Panc1 (cell line): Measurements from ENCODE around the gene RCOR1. TPM values are rescaled to one million over a fixed set of nuclear protein-coding genes. Genes with fewer than 3 reads are reported as not detected.

Experiments used
- ATAC-seq: fragments of 200-7000 bp; cut with Tn5 transposase; 2 replicates; pipeline ENCODE4 v1.9.1; 2020; ENCODE audit warnings: mild to moderate bottlenecking, moderate library complexity
- BruUV-seq: library from RNA; stranded (reverse); fragments of 400-500 nt; replicated peaks from 2 replicates; lab custom pipeline; 2021; lab: Mats Ljungman, UMichigan
- CTCF ChIA-PET: fragments of 300-600 bp; sonication (Branson Sonifier 250); formaldehyde crosslinking; loops from one replicate; lab custom pipeline; 2022; ENCODE audit warnings: antibody characterized with exemption; lab: Charles Lee
- POLR2A ChIA-PET: fragments of 300-600 bp; sonication (Branson Sonifier 250); formaldehyde crosslinking; loops from one replicate; lab custom pipeline; 2022; ENCODE audit warnings: antibody characterized with exemption; lab: Charles Lee
- DNase-seq: peaks from one replicate; pipeline ENCODE4 v3.0.0-alpha.2; 2010; ENCODE audit warnings: low read depth, low spot score
- H3K27ac ChIP-seq: 2 replicates; pipeline ENCODE4 v1.5.1; 2011; ENCODE audit warnings: mild to moderate bottlenecking, low read length, inconsistent platforms
- H3K27me3 ChIP-seq: fragments of 200-500 bp; sonication (Bioruptor generic); 2 replicates; pipeline ENCODE4 v1.6.0; 2014; ENCODE audit warnings: low read length, inconsistent platforms; ENCODE audit not compliant: control insufficient read depth, insufficient read depth
- H3K36me3 ChIP-seq: fragments of 200-500 bp; sonication (Bioruptor generic); 2 replicates; pipeline ENCODE4 v1.5.1; 2014; ENCODE audit warnings: inconsistent platforms, mild to moderate bottlenecking, low read length, moderate library complexity; ENCODE audit not compliant: control insufficient read depth, insufficient read depth
- H3K4me1 ChIP-seq: 2 replicates; pipeline ENCODE4 v1.5.1; 2011; ENCODE audit warnings: inconsistent platforms, mild to moderate bottlenecking, low read length, moderate library complexity; ENCODE audit not compliant: control insufficient read depth, insufficient read depth
- H3K4me3 ChIP-seq, 2 experiments: 2 replicates each; pipeline ENCODE4 v1.5.1; 2011 to 2012; ENCODE audit warnings: low read depth in 2 of 2, low read length in 2 of 2, mild to moderate bottlenecking in 2 of 2, inconsistent platforms in 1 of 2, moderate library complexity in 1 of 2
- H3K9me3 ChIP-seq: fragments of 200-500 bp; sonication (Bioruptor generic); 2 replicates; pipeline ENCODE4 v1.5.1; 2014; ENCODE audit warnings: low read depth, mild to moderate bottlenecking, inconsistent platforms, low read length, moderate library complexity; ENCODE audit not compliant: control insufficient read depth, insufficient read depth
- CTCF ChIP-seq: fragments of 450-650 bp; IDR thresholded peaks from 2 replicates; pipeline ENCODE4 v1.5.1; 2017; ENCODE audit warnings: mild to moderate bottlenecking
- POLR2AphosphoS5 ChIP-seq: IDR thresholded peaks from 2 replicates; pipeline ENCODE4 v1.6.1; 2012; ENCODE audit warnings: mild to moderate bottlenecking, low read depth, low read length, moderate library complexity
- REST ChIP-seq, 2 experiments: IDR thresholded peaks; 2 replicates each; pipeline ENCODE4 v1.6.1; 2011 to 2012; ENCODE audit warnings: low read depth in 2 of 2, control low read depth in 1 of 2, low read length in 1 of 2, mild to moderate bottlenecking in 1 of 2, moderate library complexity in 1 of 2; ENCODE audit not compliant: insufficient read depth in 1 of 2
- SIN3A ChIP-seq: IDR thresholded peaks from 2 replicates; pipeline ENCODE4 v1.6.1; 2012; ENCODE audit warnings: low read depth, mild to moderate bottlenecking, low read length, moderate library complexity, borderline replicate concordance; ENCODE audit not compliant: insufficient read depth
- TCF7L2 ChIP-seq: IDR thresholded peaks from 2 replicates; pipeline ENCODE4 v1.6.1; 2011; ENCODE audit warnings: mild to moderate bottlenecking, low read depth, low read length, inconsistent platforms
- in situ Hi-C: cut with HindIII; loops from 2 replicates; pipeline ENCODE4 v1.10.0; 2016; ENCODE audit warnings: low sequenced_read_pairs, low pct_unique_long_range_greater_than_20kb
- intact Hi-C: fragments of 100-400 bp; cut with micrococcal nuclease; formaldehyde crosslinking; loops from one replicate; pipeline ENCODE4 v1.10.0; 2022; ENCODE audit not compliant: unreplicated experiment
- total RNA-seq: library from RNA; stranded (reverse); gene quantifications from one replicate; pipeline ENCODE4 v1.2.1, GENCODE V29; 2021; ENCODE audit not compliant: unreplicated experiment

Gene RCOR1
- total RNA-seq, 1 experiment from 2014 or later, result 27.1 TPM

GRCh38 chr14:102667703-102668102, 75.3 kb downstream of the RCOR1 start:
- POLR2A ChIA-PET, result no interaction called here
- in situ Hi-C loops, result no loop called here
- TF ChIP-seq CTCF, result no peak
- TF ChIP-seq SIN3A, result no peak
- TF ChIP-seq TCF7L2, result no peak
- TF ChIP-seq REST (IDR thresholded peaks at IDR 0.05; ENCODE audit: insufficient read depth in 1 of 2, low read depth in 2 of 2, low read length in 1 of 2), result no peak
- no peak for TF ChIP-seq POLR2AphosphoS5
- Histone ChIP-seq H3K27ac (no peak overlapping the region), H3K36me3 (no peaks in the 10 kb centered on the region), H3K27me3 (no peaks in the 10 kb centered on the region), H3K4me1 (no peaks in the 10 kb centered on the region; the same call in none of the 2 replicates), H3K4me3 (no peak overlapping the region), H3K9me3 (no peaks in the 10 kb centered on the region)
- BruUV-seq, result no TSS peak
- intact Hi-C loops, result no loop called here
- CTCF ChIA-PET, result no interaction called here
- no peak for DNase-seq
- ATAC-seq, result no peak

- ATAC-seq (no peak), DNase-seq (no peak)
- no peaks in the 10 kb centered on the region; the same call in 1 of the 2 replicates for H3K4me1 ChIP-seq
- intact Hi-C loops, result no loop called here
- H3K4me3 ChIP-seq, result no peak overlapping the region
- no peaks in the 10 kb centered on the region for H3K36me3 ChIP-seq
- no TSS peak for BruUV-seq
- in situ Hi-C loops, result no loop called here
- ChIA-PET CTCF (no interaction called here), POLR2A (no interaction called here)
- H3K27ac ChIP-seq, result no peak overlapping the region
- no peak for TF ChIP-seq TCF7L2
- no peak for TF ChIP-seq POLR2AphosphoS5
- no peak for TF ChIP-seq SIN3A
- no peak for TF ChIP-seq REST (IDR thresholded peaks at IDR 0.05; ENCODE audit: insufficient read depth in 1 of 2, low read depth in 2 of 2, low read length in 1 of 2)
- no peak for TF ChIP-seq CTCF
- H3K9me3 ChIP-seq, result no peaks in the 10 kb centered on the region
- no peaks in the 10 kb centered on the region for H3K27me3 ChIP-seq
Measured at GRCh38 chr14:102668291-102668873, 75.9 kb downstream of the RCOR1 start.
